ENCODE measurements around the gene ARAF. TPM values are rescaled to one million over a fixed set of nuclear protein-coding genes. Genes with fewer than 3 reads are reported as not detected.

The ARAF gene
- total RNA-seq, 1 experiment from 2014 or later: 20.5 TPM

GRCh38 chrX:47573341-47574075 lies 12.5 kb downstream of the ARAF start:
- Histone ChIP-seq H3K4me3 (no peak overlapping the region), H3K27me3 (no peaks in the 10 kb centered on the region), H3K27ac (no peak overlapping the region), H3K4me1 (no peaks in the 10 kb centered on the region), H3K36me3 (no peaks in the 10 kb centered on the region), H3K9me3 (replicated peaks) (no peaks in the 10 kb centered on the region)
- peak in 1 of 2 experiments; percentile 4 for DNase-seq

- Histone ChIP-seq H3K9me3 (replicated peaks) (no peaks in the 10 kb centered on the region), H3K4me1 (no peaks in the 10 kb centered on the region), H3K36me3 (no peaks in the 10 kb centered on the region), H3K27ac (no peak overlapping the region), H3K4me3 (no peak overlapping the region), H3K27me3 (no peaks in the 10 kb centered on the region)
- DNase-seq: no peak
Measured at GRCh38 chrX:47574076-47574546, 13.1 kb downstream of the ARAF start.

- no peaks in the 10 kb centered on the region for H3K9me3 ChIP-seq (replicated peaks)
- H3K27me3 ChIP-seq: no peaks in the 10 kb centered on the region
- no peak overlapping the region for H3K4me3 ChIP-seq
- H3K36me3 ChIP-seq: no peaks in the 10 kb centered on the region
- no peaks in the 10 kb centered on the region for H3K4me1 ChIP-seq
- no peak for DNase-seq
- H3K27ac ChIP-seq: no peak overlapping the region
Measured at GRCh38 chrX:47574547-47575301, 13.7 kb downstream of the ARAF start.

DNA sequence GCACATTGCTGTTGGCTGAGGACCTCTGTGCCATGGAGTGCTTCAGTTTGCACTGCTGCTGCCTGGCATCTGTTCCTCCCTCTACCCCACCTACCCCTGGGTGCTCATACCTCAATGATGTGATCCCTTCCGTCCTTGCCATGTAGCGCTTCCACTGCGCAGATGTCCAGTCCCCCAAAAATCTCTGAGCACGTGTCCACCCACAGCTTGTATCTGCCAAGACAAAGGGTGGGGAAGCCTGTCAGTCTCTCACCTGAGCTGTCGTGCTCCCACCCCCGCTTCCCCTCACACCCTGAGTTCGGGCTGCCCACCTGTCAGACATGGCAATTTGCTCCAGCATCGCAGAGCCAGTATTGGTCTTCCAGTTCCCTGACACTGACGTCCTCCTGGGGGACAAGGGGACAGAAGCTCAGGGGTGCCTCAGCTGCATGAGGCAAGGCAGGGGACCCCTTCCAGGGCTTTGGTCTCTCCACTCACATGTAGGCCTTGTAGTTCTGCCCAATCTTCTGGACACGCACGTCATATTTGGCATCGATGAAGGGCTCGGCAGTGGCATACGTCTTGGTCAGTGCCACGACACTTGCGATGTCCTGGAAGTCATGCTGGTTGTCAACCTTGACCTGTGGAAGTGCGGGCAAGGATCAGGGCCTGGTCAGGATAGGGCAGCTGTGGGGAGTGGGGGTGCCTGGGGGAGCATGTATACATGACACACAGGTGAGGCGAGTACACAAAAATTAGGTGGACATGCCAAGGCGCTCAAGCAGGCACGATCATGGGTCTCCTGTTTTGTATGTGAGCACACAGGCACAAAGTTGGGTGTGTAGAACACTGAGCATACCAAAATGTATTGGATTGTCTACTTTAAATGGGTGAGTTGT lies 15.3 kb downstream of the ARAF start:
- Histone ChIP-seq H3K4me3 (no peak overlapping the region), H3K27me3 (no peaks in the 10 kb centered on the region), H3K4me1 (no peaks in the 10 kb centered on the region), H3K36me3 (no peaks in the 10 kb centered on the region), H3K27ac (no peak overlapping the region), H3K9me3 (replicated peaks) (no peaks in the 10 kb centered on the region)
- DNase-seq: no peak

GRCh38 chrX:47577424-47577823 lies 16.4 kb downstream of the ARAF start:
- Histone ChIP-seq H3K36me3 (no peaks in the 10 kb centered on the region), H3K4me3 (no peak overlapping the region), H3K4me1 (no peaks in the 10 kb centered on the region), H3K27me3 (no peaks in the 10 kb centered on the region), H3K27ac (no peak overlapping the region), H3K9me3 (replicated peaks) (no peaks in the 10 kb centered on the region)
- DNase-seq: peak in 1 of 2 experiments; percentile 3

DNA sequence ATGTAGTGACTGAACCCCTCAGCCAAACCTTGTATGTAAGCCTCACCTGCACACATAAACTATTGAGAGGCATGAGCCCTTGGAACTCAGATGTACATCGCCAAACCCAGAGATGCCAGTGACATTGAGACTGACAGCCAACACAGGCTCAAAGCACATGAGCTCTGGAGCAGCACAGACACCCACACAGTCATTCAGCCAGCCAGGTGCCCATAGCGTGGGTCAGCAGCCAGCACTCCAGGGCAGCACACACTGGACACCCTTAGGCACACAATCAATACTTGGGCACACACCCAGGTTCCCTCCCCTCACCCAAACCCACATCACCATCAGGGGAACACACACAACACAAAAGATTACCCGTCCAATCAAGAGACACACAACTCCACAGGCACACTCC lies 16.9 kb downstream of the ARAF start:
- Histone ChIP-seq H3K27ac (no peak overlapping the region), H3K4me1 (no peaks in the 10 kb centered on the region), H3K27me3 (no peaks in the 10 kb centered on the region)

DNA sequence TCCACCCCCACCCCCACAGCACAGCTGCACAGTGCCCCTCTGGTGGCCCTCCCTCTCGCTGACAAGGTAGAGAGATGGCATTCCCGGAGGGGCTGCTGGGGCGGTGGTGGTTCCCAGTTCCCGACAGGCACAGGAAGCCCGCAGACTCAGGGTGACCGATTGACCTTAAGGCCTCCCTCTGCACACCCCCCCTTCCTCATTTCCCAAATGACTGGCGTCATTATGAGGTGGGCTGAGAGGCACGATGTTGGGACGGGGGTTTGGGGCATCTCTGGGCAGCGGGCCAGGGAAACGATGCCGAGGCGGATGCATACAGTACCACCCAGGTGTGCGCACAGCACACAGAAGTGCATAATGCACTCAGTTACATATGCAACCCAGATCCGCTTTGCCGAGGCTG lies 17.7 kb downstream of the ARAF start:
- DNase-seq: peak in 1 of 2 experiments; percentile 11
- H3K27me3 ChIP-seq: no peaks in the 10 kb centered on the region
- no peaks in the 10 kb centered on the region for H3K9me3 ChIP-seq (replicated peaks)
- H3K36me3 ChIP-seq: no peaks in the 10 kb centered on the region
- H3K4me3 ChIP-seq: no peak overlapping the region
- H3K27ac ChIP-seq: no peak overlapping the region
- no peaks in the 10 kb centered on the region for H3K4me1 ChIP-seq

More for the DNA sequence above, 16.9 kb downstream of the ARAF start:
- no peaks in the 10 kb centered on the region for H3K36me3 ChIP-seq
- H3K4me3 ChIP-seq: no peak overlapping the region
- no peak for DNase-seq
- no peaks in the 10 kb centered on the region for H3K9me3 ChIP-seq (replicated peaks)

DNA sequence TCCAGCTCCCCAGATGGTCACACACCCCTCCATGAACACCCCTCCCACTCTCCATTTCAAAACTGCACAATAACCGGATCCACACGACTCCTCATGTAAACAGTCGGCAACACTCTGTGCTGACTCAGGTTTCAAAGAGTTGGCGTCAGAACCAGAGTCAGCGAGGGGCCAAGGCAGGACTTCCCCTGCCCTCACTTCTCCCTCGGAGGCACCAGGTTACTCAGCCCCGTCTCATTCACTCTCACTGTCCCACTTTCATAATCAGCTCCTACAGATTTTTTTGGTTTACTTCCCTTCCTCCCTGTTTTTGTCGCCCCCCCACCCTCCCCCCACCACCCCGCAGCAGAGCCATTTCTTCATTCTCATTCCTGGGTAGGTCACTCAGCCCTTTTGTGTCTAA lies 18.5 kb downstream of the ARAF start:
- no peaks in the 10 kb centered on the region for H3K9me3 ChIP-seq (replicated peaks)
- H3K36me3 ChIP-seq: no peaks in the 10 kb centered on the region
- no peaks in the 10 kb centered on the region for H3K4me1 ChIP-seq
- H3K4me3 ChIP-seq: no peak overlapping the region
- DNase-seq: no peak
- H3K27ac ChIP-seq: no peak overlapping the region
- H3K27me3 ChIP-seq: no peaks in the 10 kb centered on the region

DNA sequence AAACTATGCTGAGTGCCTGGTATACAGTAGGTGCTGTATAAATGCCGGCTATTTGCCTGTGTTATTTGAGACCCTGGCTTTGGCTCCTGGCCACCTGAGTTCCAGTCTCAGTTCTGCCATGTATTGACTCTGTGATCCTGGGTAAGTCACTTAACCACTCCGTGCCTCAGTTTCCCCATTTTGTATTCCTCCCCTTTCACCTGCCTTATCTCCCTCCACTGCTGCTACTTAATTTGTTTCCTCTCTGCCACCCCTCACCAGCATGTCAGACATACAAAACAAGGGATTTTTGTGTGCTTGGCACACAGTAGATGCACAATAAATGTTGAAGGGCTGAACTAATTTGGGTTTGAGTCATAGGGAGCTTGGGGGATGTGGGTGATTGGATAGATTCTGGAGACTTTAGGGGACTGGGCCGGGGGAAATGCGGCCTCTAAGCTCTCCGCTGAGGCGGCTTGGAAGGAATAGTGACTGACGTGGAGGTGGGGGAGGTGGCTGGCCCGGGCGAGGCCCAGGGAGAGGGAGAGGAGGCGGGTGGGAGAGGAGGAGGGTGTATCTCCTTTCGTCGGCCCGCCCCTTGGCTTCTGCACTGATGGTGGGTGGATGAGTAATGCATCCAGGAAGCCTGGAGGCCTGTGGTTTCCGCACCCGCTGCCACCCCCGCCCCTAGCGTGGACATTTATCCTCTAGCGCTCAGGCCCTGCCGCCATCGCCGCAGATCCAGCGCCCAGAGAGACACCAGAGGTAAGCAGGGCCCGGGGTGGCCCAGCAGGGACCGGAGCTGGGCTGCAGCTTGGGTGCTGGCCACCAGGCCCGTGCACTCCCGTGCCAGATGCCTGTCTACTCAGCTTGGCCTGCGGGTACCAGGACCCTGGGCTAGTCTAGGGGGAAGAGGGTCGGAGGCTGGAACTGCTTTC lies 21.0 kb downstream of the ARAF start, which contains the start of gene TIMP1:
Gene TIMP1, plus strand, starts transcription at position 706 of the 917 bp plus-strand sequence. CDS start 980 bp downstream, outside the sequence.
- H3K27ac ChIP-seq: peak within 1 kb of the TSS; percentile 72
- no peaks in the 10 kb centered on the region for H3K9me3 ChIP-seq (replicated peaks)
- H3K4me1 ChIP-seq: no peaks in the 10 kb centered on the region
- H3K4me3 ChIP-seq: peak within 1 kb of the TSS; percentile 70
- peak; percentile 86 to 90 for DNase-seq
- no peaks in the 10 kb centered on the region for H3K27me3 ChIP-seq
- no peaks in the 10 kb centered on the region for H3K36me3 ChIP-seq

DNA sequence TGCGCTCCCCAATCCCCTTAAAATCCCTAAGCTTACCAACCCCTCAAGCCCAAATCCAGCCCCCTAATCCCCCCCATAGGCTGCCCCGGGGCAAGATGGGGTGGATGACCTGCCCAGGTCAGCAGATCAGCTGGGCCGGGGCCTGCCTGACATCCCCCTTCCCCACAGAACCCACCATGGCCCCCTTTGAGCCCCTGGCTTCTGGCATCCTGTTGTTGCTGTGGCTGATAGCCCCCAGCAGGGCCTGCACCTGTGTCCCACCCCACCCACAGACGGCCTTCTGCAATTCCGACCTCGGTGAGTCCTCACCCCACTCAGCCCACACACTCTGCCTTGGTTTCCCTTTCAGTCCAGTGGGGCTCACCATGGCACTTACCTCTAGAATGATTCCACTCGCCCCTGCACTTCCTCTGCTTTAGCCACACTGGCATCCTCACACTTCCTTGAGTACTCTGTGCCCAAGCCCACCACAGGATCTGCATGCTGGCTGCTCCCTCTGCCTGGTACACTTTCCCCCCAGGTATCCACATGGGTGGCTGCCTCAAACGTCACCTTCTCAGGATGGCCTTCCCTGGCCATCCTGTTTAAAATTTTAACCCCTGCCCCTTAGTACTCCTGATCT lies 22.3 kb downstream of the ARAF start:
- no peaks in the 10 kb centered on the region for H3K27me3 ChIP-seq
- no peaks in the 10 kb centered on the region for H3K9me3 ChIP-seq (replicated peaks)
- no peaks in the 10 kb centered on the region for H3K36me3 ChIP-seq
- H3K4me3 ChIP-seq: no peak overlapping the region
- no peak for DNase-seq
- no peak overlapping the region for H3K27ac ChIP-seq
- no peaks in the 10 kb centered on the region for H3K4me1 ChIP-seq

DNA sequence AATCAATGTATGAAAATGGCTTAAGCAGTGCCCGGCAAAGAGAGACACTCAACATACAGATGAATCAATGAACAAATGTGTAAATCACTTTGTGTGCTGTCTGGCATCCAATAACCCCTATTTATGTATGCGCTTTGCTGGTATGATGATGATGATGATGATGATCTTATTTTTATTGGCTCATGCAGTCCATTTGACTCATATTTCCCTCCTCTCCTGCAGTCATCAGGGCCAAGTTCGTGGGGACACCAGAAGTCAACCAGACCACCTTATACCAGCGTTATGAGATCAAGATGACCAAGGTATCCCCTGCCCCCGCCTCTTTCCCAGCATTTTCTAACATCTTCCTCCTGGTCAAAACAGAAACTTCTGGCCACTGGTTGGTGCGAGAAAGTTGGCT lies 23.7 kb downstream of the ARAF start:
- H3K4me1 ChIP-seq: no peaks in the 10 kb centered on the region
- no peak overlapping the region for H3K27ac ChIP-seq
- DNase-seq: no peak
- H3K27me3 ChIP-seq: no peaks in the 10 kb centered on the region
- no peaks in the 10 kb centered on the region for H3K36me3 ChIP-seq
- no peaks in the 10 kb centered on the region for H3K9me3 ChIP-seq (replicated peaks)
- no peak overlapping the region for H3K4me3 ChIP-seq

DNA sequence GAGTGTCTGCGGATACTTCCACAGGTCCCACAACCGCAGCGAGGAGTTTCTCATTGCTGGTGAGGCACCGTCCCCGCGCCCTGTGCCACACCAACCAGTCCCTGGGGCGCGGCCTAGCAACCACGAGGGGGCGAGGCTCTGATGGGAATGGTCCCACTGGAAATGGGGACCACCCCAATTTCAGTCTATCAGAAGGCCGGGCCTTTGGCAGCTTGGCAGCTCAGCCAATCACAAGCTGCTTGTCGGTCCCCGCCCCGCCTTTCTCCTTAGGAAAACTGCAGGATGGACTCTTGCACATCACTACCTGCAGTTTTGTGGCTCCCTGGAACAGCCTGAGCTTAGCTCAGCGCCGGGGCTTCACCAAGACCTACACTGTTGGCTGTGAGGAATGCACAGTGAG lies 24.3 kb downstream of the ARAF start:
- Histone ChIP-seq H3K27me3 (no peaks in the 10 kb centered on the region), H3K9me3 (replicated peaks) (no peaks in the 10 kb centered on the region), H3K27ac (no peak overlapping the region), H3K4me1 (no peaks in the 10 kb centered on the region), H3K4me3 (no peak overlapping the region), H3K36me3 (no peaks in the 10 kb centered on the region)
- no peak for DNase-seq

GRCh38 chrX:47586043-47586787 lies 25.2 kb downstream of the ARAF start:
- Histone ChIP-seq H3K27me3 (no peaks in the 10 kb centered on the region), H3K27ac (no peak overlapping the region), H3K36me3 (no peaks in the 10 kb centered on the region), H3K9me3 (replicated peaks) (no peaks in the 10 kb centered on the region), H3K4me1 (no peaks in the 10 kb centered on the region), H3K4me3 (no peak overlapping the region)
- no peak for DNase-seq
